ENCODE measurements around the gene FGF21. TPM values are rescaled to one million over a fixed set of nuclear protein-coding genes. Genes with fewer than 3 reads are reported as not detected.

Gene FGF21
- polyA plus RNA-seq, 1 donor = not detected

- no peak for DNase-seq
These were observed 26.2 kb upstream of the FGF21 start for GRCh38 chr19:48728911-48729664.

- DNase-seq = no peak
These were observed 23.9 kb upstream of the FGF21 start for GRCh38 chr19:48731452-48731851.

GRCh38 chr19:48734625-48735024 is 20.7 kb upstream of the FGF21 start:
- DNase-seq = no peak

GRCh38 chr19:48735031-48735615 is 20.2 kb upstream of the FGF21 start:
- DNase-seq = no peak

GRCh38 chr19:48737360-48737998 is 17.8 kb upstream of the FGF21 start:
- no peak for DNase-seq

GRCh38 chr19:48738557-48739403 is 16.5 kb upstream of the FGF21 start:
- peak; percentile 91 for DNase-seq

GRCh38 chr19:48739404-48740163 is 15.7 kb upstream of the FGF21 start:
- DNase-seq = no peak

- no peak for DNase-seq
These were observed 15.0 kb upstream of the FGF21 start, which contains the start of gene RASIP1 for GRCh38 chr19:48740164-48740972. RASIP1 (minus strand) TSS chr19:48740610; CDS start chr19:48740282, 328 bp downstream.

- DNase-seq = no peak
These were observed 14.0 kb upstream of the FGF21 start for GRCh38 chr19:48741129-48741999.

- no peak for DNase-seq
These were observed 13.2 kb upstream of the FGF21 start for GRCh38 chr19:48742096-48742495.

- DNase-seq = no peak
These were observed 9.9 kb upstream of the FGF21 start for GRCh38 chr19:48745208-48745995.

GRCh38 chr19:48746110-48746509 is 9.2 kb upstream of the FGF21 start:
- DNase-seq = no peak

- peak; percentile 88 for DNase-seq
These were observed 8.4 kb upstream of the FGF21 start, which contains the start of gene IZUMO1 for GRCh38 chr19:48746738-48747575. IZUMO1 (minus strand) TSS chr19:48746909; CDS start chr19:48745859, 1,050 bp downstream.

GRCh38 chr19:48749571-48750198 is 5.6 kb upstream of the FGF21 start:
- DNase-seq = no peak

- no peak for DNase-seq
These were observed 5.0 kb upstream of the FGF21 start for GRCh38 chr19:48750351-48750750.

- DNase-seq = no peak
These were observed 4.4 kb upstream of the FGF21 start for GRCh38 chr19:48750771-48751504.
